CD4-positive, alpha-beta T cell (primary cell): ENCODE measurements around the gene PIK3C2G. TPM values are rescaled to one million over a fixed set of nuclear protein-coding genes. Genes with fewer than 3 reads are reported as not detected.

Experiments used
- ATAC-seq: fragments of 200-7000 bp; cut with Tn5 transposase; one replicate; pipeline ENCODE4 v1.10.0; 2022; ENCODE audit warnings: mild to moderate bottlenecking; ENCODE audit not compliant: poor library complexity
- CTCF ChIA-PET: fragments of 350-600 bp; sonication (Branson Sonifier 250); formaldehyde crosslinking; loops from one replicate; lab custom pipeline; 2021; ENCODE audit warnings: antibody characterized with exemption, inconsistent platforms; lab: Charles Lee
- POLR2A ChIA-PET: fragments of 350-600 bp; sonication (Branson Sonifier 250); formaldehyde crosslinking; loops from one replicate; lab custom pipeline; 2021; ENCODE audit warnings: antibody characterized with exemption, inconsistent platforms; lab: Charles Lee
- DNase-seq, 14 experiments: peaks; one replicate each; pipeline ENCODE4 v3.0.0-alpha.2; 2013 to 2020; ENCODE audit warnings: mixed read lengths in 2 of 14
- H3K27ac ChIP-seq, 2 donors: one replicate each; pipeline versions ENCODE4 v1.5.1 to v1.7.0; 2013; ENCODE audit warnings: low read length in 2 of 2, low read depth in 1 of 2, mild to moderate bottlenecking in 1 of 2
- H3K27me3 ChIP-seq, 2 experiments: 1 replicate in 1 of 2; 2 replicates in 1 of 2; pipeline versions ENCODE4 v1.6.1 to v1.7.0; 2013; ENCODE audit warnings: low read length in 2 of 2, control low read depth in 1 of 2, mild to moderate bottlenecking in 1 of 2, moderate library complexity in 1 of 2; ENCODE audit not compliant: insufficient read depth in 2 of 2, control insufficient read depth in 1 of 2
- H3K36me3 ChIP-seq: one replicate; pipeline ENCODE4 v1.6.1; 2013; ENCODE audit warnings: low read length, control low read depth; ENCODE audit not compliant: insufficient read depth
- H3K4me1 ChIP-seq: one replicate; pipeline ENCODE4 v1.6.1; 2013; ENCODE audit warnings: low read length, control low read depth; ENCODE audit not compliant: insufficient read depth
- H3K4me3 ChIP-seq: one replicate; pipeline ENCODE4 v1.5.1; 2013; ENCODE audit warnings: mild to moderate bottlenecking, low read length, moderate library complexity
- H3K9me3 ChIP-seq, 2 experiments: 1 replicate in 1 of 2; 2 replicates in 1 of 2; pipeline versions ENCODE4 v1.6.1 to v1.7.0; 2013; ENCODE audit warnings: low read length in 2 of 2, mild to moderate bottlenecking in 2 of 2, control low read depth in 1 of 2, moderate library complexity in 1 of 2; ENCODE audit not compliant: control insufficient read depth in 1 of 2, insufficient read depth in 1 of 2
- H3K27ac Mint-ChIP-seq: one replicate; pipeline ENCODE4 v1.8.0; 2020; ENCODE audit warnings: mixed read lengths
- H3K27me3 Mint-ChIP-seq: one replicate; pipeline ENCODE4 v1.8.0; 2021; ENCODE audit warnings: mixed read lengths
- H3K36me3 Mint-ChIP-seq: one replicate; pipeline ENCODE4 v1.8.0; 2021; ENCODE audit warnings: low read depth, mixed read lengths
- H3K4me1 Mint-ChIP-seq: one replicate; pipeline ENCODE4 v1.8.0; 2021; ENCODE audit warnings: low read depth, mixed read lengths
- H3K4me3 Mint-ChIP-seq: one replicate; pipeline ENCODE4 v1.8.0; 2020; ENCODE audit warnings: mild to moderate bottlenecking, mixed read lengths
- H3K9me3 Mint-ChIP-seq: one replicate; pipeline ENCODE4 v1.8.0; 2020; ENCODE audit warnings: mixed read lengths
- CTCF ChIP-seq: fragments of 200-600 bp; IDR thresholded peaks from one replicate; pipeline ENCODE4 v1.8.0; 2022; ENCODE audit warnings: antibody characterized with exemption, mild to moderate bottlenecking
- intact Hi-C, 2 experiments: fragments of 100-400 bp; cut with DNase I in 1 of 2; cut with micrococcal nuclease in 1 of 2; formaldehyde crosslinking; loops; one replicate each; pipeline versions ENCODE4 v1.15.1 to v1.9.0; 2023 to 2025; cut with DNase I, micrococcal nuclease
- polyA plus RNA-seq, 2 donors: library from polyadenylated mRNA; unstranded; fragments of 120-200 nt; gene quantifications; one replicate each; pipeline ENCODE4 v1.2.1, GENCODE V29; 2013
- total RNA-seq, 174 experiments: library from RNA in 2 of 174; stranded (reverse) in 2 of 174; gene quantifications; one replicate each; pipeline ENCODE4 v1.2.3 and lab custom pipeline; 2021 to 2026

PIK3C2G gene
- total RNA-seq, result not detected
- polyA plus RNA-seq (2013, experiment 1 of 2), result not detected
- polyA plus RNA-seq (2013, experiment 2 of 2), result not detected
- 0 to 0.08 (median 0) reads per million in 172 experiments for total RNA-seq (lab: John Stamatoyannopoulos, UW)

- TF ChIP-seq CTCF, result no peak
- H3K4me1 Mint-ChIP-seq, result no peaks in the 10 kb centered on the region
- no peak within 1 kb of the TSS for H3K27ac Mint-ChIP-seq
- Histone ChIP-seq H3K4me1 (no peaks in the 10 kb centered on the region), H3K27me3 (no peaks in the 10 kb centered on the region), H3K4me3 (no peak within 1 kb of the TSS), H3K27ac (no peak within 1 kb of the TSS), H3K9me3 (no peaks in the 10 kb centered on the region), H3K36me3 (no peaks in the 10 kb centered on the region)
- H3K4me3 Mint-ChIP-seq, result no peak within 1 kb of the TSS
- no peak for ATAC-seq
- no peaks in the 10 kb centered on the region for H3K9me3 Mint-ChIP-seq
- DNase-seq, result no peak
- ChIA-PET POLR2A (no interaction called here), CTCF (no interaction called here)
- H3K36me3 Mint-ChIP-seq, result no peaks in the 10 kb centered on the region
- no peaks in the 10 kb centered on the region for H3K27me3 Mint-ChIP-seq
- intact Hi-C loops, result no loop called here
Observed at GRCh38 chr12:18261273-18261672, at the start of gene PIK3C2G. Gene PIK3C2G (plus strand): TSS chr12:18261518. CDS start chr12:18282082, 20,564 bp downstream.

GRCh38 chr12:18217966-18218365, 43.4 kb upstream of the PIK3C2G start:
- H3K4me1 ChIP-seq, result no peaks in the 10 kb centered on the region
- H3K4me3 ChIP-seq, result no peak overlapping the region
- Mint-ChIP-seq H3K27ac (no peak overlapping the region), H3K9me3 (peaks cover 2% of the 10 kb centered on the region), H3K4me1 (no peaks in the 10 kb centered on the region), H3K27me3 (no peaks in the 10 kb centered on the region), H3K36me3 (no peaks in the 10 kb centered on the region), H3K4me3 (no peak overlapping the region)
- ATAC-seq (no peak), DNase-seq (no peak)
- no peaks in the 10 kb centered on the region for H3K36me3 ChIP-seq
- no peaks in the 10 kb centered on the region for H3K27me3 ChIP-seq
- CTCF ChIA-PET, result no interaction called here
- intact Hi-C loops, result no loop called here
- POLR2A ChIA-PET, result no interaction called here
- TF ChIP-seq CTCF, result no peak
- H3K27ac ChIP-seq, result no peak overlapping the region
- no peaks in the 10 kb centered on the region for H3K9me3 ChIP-seq

- POLR2A ChIA-PET, result no interaction called here
- no peak overlapping the region for H3K27ac Mint-ChIP-seq
- no peaks in the 10 kb centered on the region for H3K36me3 ChIP-seq
- H3K9me3 Mint-ChIP-seq, result no peaks in the 10 kb centered on the region
- intact Hi-C loops, result no loop called here
- no peaks in the 10 kb centered on the region for H3K4me1 ChIP-seq
- CTCF ChIA-PET, result no interaction called here
- H3K4me1 Mint-ChIP-seq, result no peaks in the 10 kb centered on the region
- H3K4me3 ChIP-seq, result no peak overlapping the region
- no peaks in the 10 kb centered on the region for H3K36me3 Mint-ChIP-seq
- H3K9me3 ChIP-seq, result peaks cover 0 to 4% of the 10 kb centered on the region in 2 experiments
- H3K4me3 Mint-ChIP-seq, result no peak overlapping the region
- DNase-seq (no peak), ATAC-seq (no peak)
- H3K27me3 Mint-ChIP-seq, result no peaks in the 10 kb centered on the region
- no peak overlapping the region for H3K27ac ChIP-seq
- TF ChIP-seq CTCF, result no peak
- H3K27me3 ChIP-seq, result no peaks in the 10 kb centered on the region
Observed at GRCh38 chr12:18221726-18222125, 39.6 kb upstream of the PIK3C2G start.
